HEK293 (cell line): Measurements from ENCODE around the gene OR6K3.

ENCODE experiments used
- CTCF ChIA-PET: fragments of 350-600 bp; formaldehyde crosslinking; extraction: SDS; loops from one replicate; lab custom pipeline; 2021; ENCODE audit warnings: antibody characterized with exemption; lab: Yijun Ruan, JAX
- POLR2A ChIA-PET: fragments of 300-600 bp; formaldehyde crosslinking; extraction: SDS; loops from one replicate; lab custom pipeline; 2020; ENCODE audit warnings: antibody characterized with exemption, inconsistent platforms; lab: Yijun Ruan, JAX
- H3K27ac ChIP-seq: fragments of 200-500 bp; sonication (Bioruptor generic); 2 replicates; pipeline ENCODE4 v1.5.1; 2014; ENCODE audit warnings: low read depth, low read length, control low read depth, inconsistent platforms; ENCODE audit errors: extremely low read depth
- H3K36me3 ChIP-seq, 2 experiments: fragments of 200-500 bp in 1 of 2; sonication (Bioruptor generic) in 1 of 2; 1 replicate in 1 of 2; 2 replicates in 1 of 2; pipeline ENCODE4 v1.5.1; 2014 to 2017; ENCODE audit warnings: inconsistent platforms in 2 of 2, low read length in 2 of 2; ENCODE audit not compliant: control insufficient read depth in 2 of 2, insufficient read depth in 1 of 2
- H3K4me1 ChIP-seq: fragments of 200-500 bp; sonication (Bioruptor generic); 2 replicates; pipeline ENCODE4 v1.5.1; 2014; ENCODE audit warnings: mild to moderate bottlenecking, low read length, inconsistent platforms; ENCODE audit not compliant: control insufficient read depth, insufficient read depth
- H3K4me3 ChIP-seq: 2 replicates; pipeline ENCODE4 v1.5.1; 2011; ENCODE audit warnings: low read depth, mild to moderate bottlenecking, control low read depth, low read length, moderate library complexity
- H3K9me3 ChIP-seq: fragments of 200-500 bp; sonication (Bioruptor generic); 2 replicates; pipeline ENCODE4 v1.5.1; 2014; ENCODE audit warnings: low read depth, low read length, inconsistent platforms; ENCODE audit not compliant: control insufficient read depth, insufficient read depth
- PRDM10 ChIP-seq: fragments of 450-650 bp; formaldehyde crosslinking; IDR thresholded peaks from 2 replicates; pipeline ENCODE4 v1.5.1; 2016; ENCODE audit warnings: missing biosample characterization, missing genetic modification characterization
- ZBTB10 ChIP-seq: fragments of 450-650 bp; formaldehyde crosslinking; IDR thresholded peaks from 2 replicates; pipeline ENCODE4 v1.5.1; 2016; ENCODE audit warnings: missing biosample characterization, missing genetic modification characterization
- ZBTB7A ChIP-seq: fragments of 450-650 bp; formaldehyde crosslinking; IDR thresholded peaks from 2 replicates; pipeline ENCODE4 v1.5.1; 2016; ENCODE audit warnings: low read depth, missing biosample characterization, missing genetic modification characterization
- ZNF174 ChIP-seq: fragments of 450-650 bp; formaldehyde crosslinking; IDR thresholded peaks from 2 replicates; pipeline ENCODE4 v1.5.0; 2017; ENCODE audit warnings: missing biosample characterization, mild to moderate bottlenecking, missing genetic modification characterization
- ZNF202 ChIP-seq: fragments of 450-650 bp; formaldehyde crosslinking; IDR thresholded peaks from 2 replicates; pipeline ENCODE4 v1.5.1; 2016; ENCODE audit warnings: missing biosample characterization, missing genetic modification characterization, borderline replicate concordance
- ZNF394 ChIP-seq: fragments of 450-650 bp; formaldehyde crosslinking; IDR thresholded peaks from 2 replicates; pipeline ENCODE4 v1.5.1; 2016; ENCODE audit warnings: missing biosample characterization, missing genetic modification characterization, mild to moderate bottlenecking, moderate library complexity, borderline replicate concordance
- ZNF404 ChIP-seq: fragments of 450-650 bp; formaldehyde crosslinking; IDR thresholded peaks from 2 replicates; pipeline ENCODE4 v1.5.1; 2017; ENCODE audit warnings: missing biosample characterization, missing genetic modification characterization
- ZNF473 ChIP-seq: fragments of 450-650 bp; formaldehyde crosslinking; IDR thresholded peaks from 2 replicates; pipeline ENCODE4 v1.5.1; 2017; ENCODE audit warnings: missing biosample characterization, missing genetic modification characterization
- ZNF488 ChIP-seq: fragments of 450-650 bp; formaldehyde crosslinking; IDR thresholded peaks from 2 replicates; pipeline ENCODE4 v1.5.1; 2016; ENCODE audit warnings: missing biosample characterization, missing genetic modification characterization
- ZNF548 ChIP-seq: fragments of 450-650 bp; formaldehyde crosslinking; IDR thresholded peaks from 2 replicates; pipeline ENCODE4 v1.5.1; 2016; ENCODE audit warnings: missing biosample characterization, missing genetic modification characterization
- ZNF639 ChIP-seq: fragments of 450-650 bp; formaldehyde crosslinking; IDR thresholded peaks from 2 replicates; pipeline ENCODE4 v1.5.1; 2016; ENCODE audit warnings: missing biosample characterization, missing genetic modification characterization
- ZNF654 ChIP-seq: fragments of 450-650 bp; formaldehyde crosslinking; IDR thresholded peaks from 2 replicates; pipeline ENCODE4 v1.5.1; 2016; ENCODE audit warnings: low read depth, missing biosample characterization, missing genetic modification characterization
- ZNF768 ChIP-seq: fragments of 450-650 bp; formaldehyde crosslinking; IDR thresholded peaks from 2 replicates; pipeline ENCODE4 v1.5.1; 2018; ENCODE audit warnings: missing biosample characterization, mild to moderate bottlenecking, missing genetic modification characterization
- ZNF837 ChIP-seq: fragments of 450-650 bp; formaldehyde crosslinking; IDR thresholded peaks from 2 replicates; pipeline ENCODE4 v1.5.1; 2016; ENCODE audit warnings: missing biosample characterization, missing genetic modification characterization

Gene OR6K3

GRCh38 chr1:158674302-158674701, 46.2 kb downstream of the OR6K3 start:
- no peaks in the 10 kb centered on the region for H3K36me3 ChIP-seq
- H3K9me3 ChIP-seq: no peaks in the 10 kb centered on the region
- TF ChIP-seq PRDM10 (tag by site-specific recombination) (no peak), ZNF768 (tag by site-specific recombination) (no peak), ZBTB10 (tag by site-specific recombination) (no peak), ZNF473 (tag by site-specific recombination) (no peak), ZNF394 (tag by site-specific recombination) (no peak), ZNF202 (tag by site-specific recombination) (no peak), ZNF837 (tag by site-specific recombination) (no peak), ZNF488 (tag by site-specific recombination) (no peak), ZNF174 (no peak), ZNF548 (no peak), ZNF639 (tag by site-specific recombination) (no peak), ZNF654 (tag by site-specific recombination) (no peak), ZNF404 (tag by site-specific recombination) (no peak), ZBTB7A (tag by site-specific recombination) (no peak)
- CTCF ChIA-PET: no interaction called here
- no peaks in the 10 kb centered on the region for H3K4me1 ChIP-seq
- POLR2A ChIA-PET: no interaction called here
- H3K27ac ChIP-seq: no peak overlapping the region
- no peak overlapping the region for H3K4me3 ChIP-seq
